Neural cell (in vitro differentiated cells): Measurements from ENCODE around the gene UBE2I.

Source experiments
- CTCF ChIP-seq: fragments of 450-650 bp; IDR thresholded peaks from 2 replicates; pipeline ENCODE4 v1.5.1; 2014; ENCODE audit warnings: antibody characterized with exemption, mild to moderate bottlenecking, moderate library complexity; ENCODE audit not compliant: poor library complexity, severe bottlenecking
- EP300 ChIP-seq: fragments of 450-650 bp; conservative IDR thresholded peaks from 2 replicates; pipeline ENCODE4 v1.6.1; 2014; ENCODE audit warnings: antibody characterized with exemption, mild to moderate bottlenecking, moderate library complexity; ENCODE audit not compliant: poor library complexity, severe bottlenecking
- EZH2 ChIP-seq: fragments of 200-600, 300-800 bp; shearing (Covaris generic), sonication (generic); IDR thresholded peaks from 2 replicates; pipeline ENCODE4 v1.6.1; 2014; ENCODE audit warnings: antibody characterized with exemption, low read length, borderline replicate concordance, mild to moderate bottlenecking; ENCODE audit not compliant: insufficient read depth, poor library complexity, severe bottlenecking
- MXI1 ChIP-seq: fragments of 450-650 bp; conservative IDR thresholded peaks from 2 replicates; pipeline ENCODE4 v1.6.1; 2014; ENCODE audit warnings: antibody characterized with exemption, mild to moderate bottlenecking; ENCODE audit not compliant: poor library complexity, severe bottlenecking
- POLR2AphosphoS5 ChIP-seq: IDR thresholded peaks from 2 replicates; pipeline ENCODE4 v1.6.1; 2012
- RAD21 ChIP-seq: fragments of 450-650 bp; conservative IDR thresholded peaks from 2 replicates; pipeline ENCODE4 v1.6.1; 2014; ENCODE audit warnings: antibody characterized with exemption, mild to moderate bottlenecking, moderate library complexity
- REST ChIP-seq: IDR thresholded peaks from 2 replicates; pipeline ENCODE4 v1.6.1; 2012; ENCODE audit warnings: borderline replicate concordance
- SMC3 ChIP-seq: fragments of 450-650 bp; conservative IDR thresholded peaks from 2 replicates; pipeline ENCODE4 v1.6.1; 2014; ENCODE audit warnings: antibody characterized with exemption, mild to moderate bottlenecking, moderate library complexity; ENCODE audit not compliant: poor library complexity
- TAF1 ChIP-seq: IDR thresholded peaks from 2 replicates; pipeline ENCODE4 v1.6.1; 2012; ENCODE audit warnings: low read depth

- TF ChIP-seq CTCF, result no peak
- TF ChIP-seq TAF1, result no peak
- no peak for TF ChIP-seq EZH2
- no peak for TF ChIP-seq REST
- no peak for TF ChIP-seq EP300
- no peak for TF ChIP-seq POLR2AphosphoS5
- no peak for TF ChIP-seq RAD21
- TF ChIP-seq SMC3, result no peak
- no peak for TF ChIP-seq MXI1
These were observed 26.0 kb downstream of the UBE2I start for GRCh38 chr16:1335211-1335971.
